Smooth muscle cell (in vitro differentiated cells): ENCODE results near the gene ALDH1L1. TPM values are rescaled to one million over a fixed set of nuclear protein-coding genes. Genes with fewer than 3 reads are reported as not detected.
"Not testable (repeated sequence)": the region's sequence is repeated elsewhere in the genome, so short reads cannot be mapped to it uniquely, and the experiment has no call there.

Experiments used
- DNase-seq: peaks from one replicate; lab custom pipeline; 2025; ENCODE audit not compliant: unreplicated experiment; lab: John Stamatoyannopoulos, UW
- H2AFZ ChIP-seq: fragments of 200-600 bp; sonication (generic); 2 replicates; pipeline ENCODE4 v1.6.0; 2016; ENCODE audit warnings: antibody characterized with exemption, low read depth, mild to moderate bottlenecking
- H3F3A ChIP-seq: fragments of 200-600 bp; sonication (generic); 2 replicates; pipeline ENCODE4 v1.6.0; 2017; ENCODE audit warnings: antibody characterized with exemption, low read depth
- H3K27ac ChIP-seq: fragments of 200-600 bp; sonication (generic); 2 replicates; pipeline ENCODE4 v1.5.1; 2016; ENCODE audit warnings: low read depth, mild to moderate bottlenecking
- H3K27me3 ChIP-seq: fragments of 200-600 bp; sonication (generic); 2 replicates; pipeline ENCODE4 v1.6.1; 2016; ENCODE audit warnings: low read depth, mild to moderate bottlenecking
- H3K36me3 ChIP-seq: fragments of 200-600 bp; sonication (generic); 2 replicates; pipeline ENCODE4 v1.5.1; 2016; ENCODE audit warnings: low read depth
- H3K4me1 ChIP-seq: fragments of 200-600 bp; sonication (generic); 2 replicates; pipeline ENCODE4 v1.5.1; 2016; ENCODE audit warnings: low read depth
- H3K4me2 ChIP-seq: fragments of 200-600 bp; sonication (generic); 2 replicates; pipeline ENCODE4 v1.6.0; 2016; ENCODE audit warnings: mild to moderate bottlenecking
- H3K4me3 ChIP-seq: fragments of 200-600 bp; sonication (generic); 2 replicates; pipeline ENCODE4 v1.5.1; 2016; ENCODE audit warnings: mild to moderate bottlenecking
- H3K79me2 ChIP-seq: fragments of 200-600 bp; sonication (generic); 2 replicates; pipeline ENCODE4 v1.6.0; 2016; ENCODE audit warnings: low read depth, mild to moderate bottlenecking
- H3K9ac ChIP-seq: fragments of 200-600 bp; sonication (generic); 2 replicates; pipeline ENCODE4 v1.6.0; 2016; ENCODE audit warnings: low read depth
- H3K9me3 ChIP-seq: fragments of 200-600 bp; sonication (generic); replicated peaks from 2 replicates; pipeline ENCODE4 v1.5.1; 2016; ENCODE audit warnings: low read depth
- H4K20me1 ChIP-seq: fragments of 200-600 bp; sonication (generic); 2 replicates; pipeline ENCODE4 v1.6.0; 2016; ENCODE audit warnings: low read depth
- CTCF ChIP-seq: fragments of 200-600 bp; sonication (generic); IDR thresholded peaks from 2 replicates; pipeline ENCODE4 v1.5.1; 2017; ENCODE audit warnings: borderline replicate concordance, mild to moderate bottlenecking, antibody characterized with exemption; ENCODE audit not compliant: insufficient read depth, poor library complexity, severe bottlenecking
- WGBS: methylation state at CpG from one replicate; pipeline ENCODE4 v1.1.7; 2016; ENCODE audit warnings: low lambda C conversion rate; 5-methylcytosine and 5-hydroxymethylcytosine counted together
- polyA plus RNA-seq: library from polyadenylated mRNA; unstranded; fragments of >200 nt; fragmentation: Nextera tagmentation; extraction: Ambion mirVana; gene quantifications from 2 replicates; pipeline ENCODE4 v1.2.1, GENCODE V29; 2016
- total RNA-seq: library from RNA; depleted of rRNA; stranded (reverse); fragments of >200 nt; gene quantifications from 2 replicates; pipeline ENCODE4 v1.2.3, GENCODE V29; 2014

ALDH1L1 gene
- total and polyA plus RNA-seq, 2 experiments from 2014 or later: 0.48 TPM; not detected in 1

GRCh38 chr3:126097801-126098200, 82.6 kb downstream of the ALDH1L1 start:
- Histone ChIP-seq H3K9me3 (no peaks in the 10 kb centered on the region), H3F3A (peaks cover 5% of the 10 kb centered on the region), H3K27ac (no peak overlapping the region), H3K9ac (no peak overlapping the region), H3K27me3 (no peaks in the 10 kb centered on the region), H2AFZ (no peak overlapping the region), H3K4me3 (no peak overlapping the region), H3K4me2 (no peak overlapping the region), H4K20me1 (no peaks in the 10 kb centered on the region), H3K36me3 (no peaks in the 10 kb centered on the region), H3K4me1 (no peaks in the 10 kb centered on the region), H3K79me2 (no peaks in the 10 kb centered on the region)
- no peak for DNase-seq
- no peak for TF ChIP-seq CTCF

GRCh38 chr3:126096274-126096673, 84.1 kb downstream of the ALDH1L1 start:
- H3K36me3 ChIP-seq, H3K4me2 ChIP-seq, H3K4me1 ChIP-seq, DNase-seq, H4K20me1 ChIP-seq, H2AFZ ChIP-seq, H3K79me2 ChIP-seq, H3K27ac ChIP-seq, H3K27me3 ChIP-seq, H3K9ac ChIP-seq, H3K9me3 ChIP-seq, H3K4me3 ChIP-seq, H3F3A ChIP-seq: not testable (repeated sequence)
- WGBS: 79% methylated on average over 6 of the region's 6 CpGs

GRCh38 chr3:126092128-126092527, 88.3 kb downstream of the ALDH1L1 start:
- not testable (repeated sequence) for H3K9ac ChIP-seq, H3K27me3 ChIP-seq, H3F3A ChIP-seq, H3K36me3 ChIP-seq, H4K20me1 ChIP-seq, H3K4me2 ChIP-seq, H3K9me3 ChIP-seq, H2AFZ ChIP-seq, DNase-seq, H3K4me3 ChIP-seq, H3K4me1 ChIP-seq, H3K79me2 ChIP-seq, H3K27ac ChIP-seq
- 87% methylated on average over 5 of the region's 5 CpGs for WGBS

- Histone ChIP-seq H3F3A (no peaks in the 10 kb centered on the region), H3K9me3 (peaks cover 6% of the 10 kb centered on the region), H3K27me3 (no peaks in the 10 kb centered on the region), H3K4me1 (peaks cover 5% of the 10 kb centered on the region), H3K4me2 (no peak overlapping the region), H2AFZ (no peak overlapping the region), H3K27ac (no peak overlapping the region), H3K36me3 (no peaks in the 10 kb centered on the region), H3K79me2 (no peaks in the 10 kb centered on the region), H3K4me3 (no peak overlapping the region), H3K9ac (no peak overlapping the region), H4K20me1 (no peaks in the 10 kb centered on the region)
- WGBS: 38% methylated on average over 1 of the region's 1 CpG
- DNase-seq: no peak
- TF ChIP-seq CTCF: no peak
These were observed 92.7 kb downstream of the ALDH1L1 start for GRCh38 chr3:126087552-126088175.

- Histone ChIP-seq H3K4me1 (peaks cover 5% of the 10 kb centered on the region), H3K4me3 (no peak overlapping the region), H3K9ac (no peak overlapping the region), H3K9me3 (peaks cover 6% of the 10 kb centered on the region), H3K27me3 (no peaks in the 10 kb centered on the region), H4K20me1 (no peaks in the 10 kb centered on the region), H3K79me2 (no peaks in the 10 kb centered on the region), H3K4me2 (no peak overlapping the region), H3K36me3 (no peaks in the 10 kb centered on the region), H3K27ac (no peak overlapping the region), H2AFZ (no peak overlapping the region), H3F3A (no peaks in the 10 kb centered on the region)
- WGBS: 67% methylated on average over 2 of the region's 2 CpGs
- DNase-seq: no peak
- TF ChIP-seq CTCF: no peak
These were observed 94.5 kb downstream of the ALDH1L1 start for GRCh38 chr3:126085841-126086240.
